ENCODE measurements around the gene ALLC. TPM values are rescaled to one million over a fixed set of nuclear protein-coding genes. Genes with fewer than 3 reads are reported as not detected.
"Not testable (repeated sequence)": the region's sequence is repeated elsewhere in the genome, so short reads cannot be mapped to it uniquely, and the experiment has no call there.

ALLC gene
- total RNA-seq, 1 donor from 2014 or later = not detected

DNA sequence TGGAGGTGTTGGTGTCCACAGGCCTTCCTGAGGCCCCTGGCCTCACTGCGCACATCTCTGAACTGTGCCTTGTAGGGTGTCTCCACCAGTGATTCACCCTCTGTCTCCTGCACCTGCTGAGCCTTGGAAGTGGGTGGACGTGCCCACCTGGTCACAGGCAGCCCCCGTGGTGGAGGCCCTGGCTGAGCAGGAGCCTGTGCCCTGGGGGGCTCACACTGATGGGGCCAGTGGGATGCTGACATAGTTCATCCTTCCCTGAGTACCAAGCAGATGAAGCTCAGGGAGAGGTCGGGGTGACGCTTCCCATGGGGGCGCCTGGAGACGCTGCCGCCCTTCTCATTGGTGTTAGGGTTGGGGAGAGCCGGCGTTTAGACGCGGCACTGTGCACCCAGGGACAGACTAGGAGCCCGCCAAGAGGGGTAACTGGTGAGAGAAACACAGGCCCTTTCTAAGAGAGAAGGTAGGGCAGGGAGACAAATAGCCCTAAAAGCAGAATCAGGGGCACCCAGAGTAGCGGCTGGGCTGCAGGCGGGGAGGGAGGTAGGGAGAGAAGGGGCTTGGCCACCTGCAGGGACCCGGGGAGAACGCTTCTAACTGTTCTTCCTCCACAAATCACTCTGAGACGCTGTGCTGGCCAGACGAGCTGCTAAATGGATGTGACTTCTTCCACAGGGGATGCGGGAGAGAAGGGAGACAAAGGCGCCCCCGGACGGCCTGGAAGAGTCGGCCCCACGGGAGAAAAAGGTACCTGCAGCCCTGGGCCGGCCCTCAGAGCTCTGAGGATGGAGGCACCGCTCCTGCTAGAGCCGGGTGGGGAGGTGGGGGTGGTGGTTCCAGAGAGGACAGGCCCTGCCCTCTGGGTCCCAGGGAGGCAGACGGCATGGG, 45.1 kb upstream of the ALLC start:
- FAIRE-seq (no peak), DNase-seq (ENCODE audit: low read depth) (no peak)
- no peaks in the 10 kb centered on the region for H3K36me3 ChIP-seq (ENCODE audit: control insufficient read depth, insufficient read depth, low read length)
- no peak for TF ChIP-seq CTCF (IDR thresholded peaks at IDR 0.05; ENCODE audit: insufficient read depth, low read length, severe bottlenecking)
- no peak overlapping the region for H3K4me3 ChIP-seq (ENCODE audit: low read depth, low read length)
- H3K27me3 ChIP-seq (ENCODE audit: control insufficient read depth, insufficient read depth, low read length) = no peaks in the 10 kb centered on the region

GRCh38 chr2:3613524-3613905, 44.5 kb upstream of the ALLC start:
- DNase-seq (ENCODE audit: low read depth) (no peak), FAIRE-seq (no peak)
- Histone ChIP-seq H3K27me3 (ENCODE audit: control insufficient read depth, insufficient read depth, low read length) (no peaks in the 10 kb centered on the region), H3K36me3 (ENCODE audit: control insufficient read depth, insufficient read depth, low read length) (no peaks in the 10 kb centered on the region), H3K4me3 (ENCODE audit: low read depth, low read length) (no peak overlapping the region)
- no peak for TF ChIP-seq CTCF (IDR thresholded peaks at IDR 0.05; ENCODE audit: insufficient read depth, low read length, severe bottlenecking)

DNA sequence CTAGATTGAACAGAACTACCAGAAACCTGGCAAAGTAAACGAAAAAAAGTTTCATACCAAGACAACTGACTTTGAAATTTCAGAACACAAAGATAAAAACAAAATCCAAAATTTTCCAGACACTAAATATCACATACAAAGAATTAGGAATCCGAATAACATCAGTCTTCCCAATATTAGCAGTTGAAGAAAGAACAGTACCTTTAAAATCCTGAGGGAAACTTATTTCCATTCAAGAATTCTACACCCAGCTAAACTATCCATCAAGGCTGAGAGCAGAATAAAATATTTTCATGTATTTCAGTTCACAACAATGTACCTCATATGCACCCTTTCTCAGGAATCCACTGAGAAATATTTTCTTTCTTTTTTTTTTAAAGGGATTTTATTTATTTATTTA, 43.3 kb upstream of the ALLC start:
- not testable (repeated sequence) for H3K36me3 ChIP-seq (ENCODE audit: control insufficient read depth, insufficient read depth, low read length); H3K4me3 ChIP-seq (ENCODE audit: low read depth, low read length); DNase-seq (ENCODE audit: low read depth); FAIRE-seq; H3K27me3 ChIP-seq (ENCODE audit: control insufficient read depth, insufficient read depth, low read length)

GRCh38 chr2:3615541-3616200, 42.3 kb upstream of the ALLC start:
- H3K27me3 ChIP-seq (ENCODE audit: control insufficient read depth, insufficient read depth, low read length); H3K36me3 ChIP-seq (ENCODE audit: control insufficient read depth, insufficient read depth, low read length); H3K4me3 ChIP-seq (ENCODE audit: low read depth, low read length); DNase-seq (ENCODE audit: low read depth); FAIRE-seq: not testable (repeated sequence)

- DNase-seq (ENCODE audit: low read depth); H3K4me3 ChIP-seq (ENCODE audit: low read depth, low read length); H3K27me3 ChIP-seq (ENCODE audit: control insufficient read depth, insufficient read depth, low read length); H3K36me3 ChIP-seq (ENCODE audit: control insufficient read depth, insufficient read depth, low read length); FAIRE-seq: not testable (repeated sequence)
Observed at GRCh38 chr2:3616435-3617197, 41.4 kb upstream of the ALLC start.

- no peak for FAIRE-seq
- no peak for DNase-seq (ENCODE audit: low read depth)
Observed at GRCh38 chr2:3617198-3617890, 40.7 kb upstream of the ALLC start.

More at GRCh38 chr2:3617198-3617890, 40.7 kb upstream of the ALLC start:
- Histone ChIP-seq H3K36me3 (ENCODE audit: control insufficient read depth, insufficient read depth, low read length) (no peaks in the 10 kb centered on the region), H3K4me3 (ENCODE audit: low read depth, low read length) (no peak overlapping the region), H3K27me3 (ENCODE audit: control insufficient read depth, insufficient read depth, low read length) (no peaks in the 10 kb centered on the region)
- TF ChIP-seq CTCF (IDR thresholded peaks at IDR 0.05; ENCODE audit: insufficient read depth, low read length, severe bottlenecking) = no peak
